Measurements from ENCODE around the gene SPOCK2. TPM values are rescaled to one million over a fixed set of nuclear protein-coding genes. Genes with fewer than 3 reads are reported as not detected.

SPOCK2 gene
- total RNA-seq, 2 experiments from 2014 or later, result 0.76 to 7.5 TPM

GRCh38 chr10:72014785-72015480, 73.4 kb downstream of the SPOCK2 start:
- Histone ChIP-seq H3K9me3 (ENCODE audit: low read length) (no peaks in the 10 kb centered on the region), H4K20me1 (ENCODE audit: insufficient read depth, low read length) (no peaks in the 10 kb centered on the region), H3K79me2 (ENCODE audit: insufficient read depth, low read depth, low read length) (no peaks in the 10 kb centered on the region), H2AFZ (ENCODE audit: low read length) (no peak overlapping the region), H3K9me2 (ENCODE audit: insufficient read depth, low read length) (no peaks in the 10 kb centered on the region), H3K27ac (ENCODE audit: low read depth, low read length, poor library complexity, severe bottlenecking) (no peak overlapping the region), H3K4me2 (ENCODE audit: low read length) (no peak overlapping the region), H3K4me1 (ENCODE audit: insufficient read depth, low read length, poor library complexity, severe bottlenecking) (no peaks in the 10 kb centered on the region), H3K4me3 (ENCODE audit: low read depth, low read length, poor library complexity, severe bottlenecking) (no peak overlapping the region), H3K36me3 (ENCODE audit: insufficient read depth, low read length) (no peaks in the 10 kb centered on the region)
- ChIA-PET POLR2A (no interaction called here), CTCF (ENCODE audit: unreplicated experiment) (no interaction called here)
- no peak for TF ChIP-seq EZH2phosphoT487 (IDR thresholded peaks at IDR 0.05; ENCODE audit: borderline replicate concordance, low read depth, low read length)
- no peak for TF ChIP-seq CTCF (conservative IDR thresholded peaks at IDR 0.05; ENCODE audit: low read length)
- BruUV-seq (replicated peaks), result no TSS peak
- intact Hi-C loops (cut with micrococcal nuclease; ENCODE audit: unreplicated experiment), result no loop called here
- DNase-seq (ENCODE audit: low spot score), result no peak

GRCh38 chr10:72014197-72014596, 74.2 kb downstream of the SPOCK2 start:
- no peak overlapping the region for H3K27ac ChIP-seq (ENCODE audit: low read depth, low read length, poor library complexity, severe bottlenecking)
- H3K4me1 ChIP-seq (ENCODE audit: insufficient read depth, low read length, poor library complexity, severe bottlenecking), result no peaks in the 10 kb centered on the region
- no peaks in the 10 kb centered on the region for H3K79me2 ChIP-seq (ENCODE audit: insufficient read depth, low read depth, low read length)
- no peak for DNase-seq (ENCODE audit: low spot score)
- intact Hi-C loops (cut with micrococcal nuclease; ENCODE audit: unreplicated experiment), result no loop called here
- TF ChIP-seq CTCF (conservative IDR thresholded peaks at IDR 0.05; ENCODE audit: low read length), result no peak
- no peak for TF ChIP-seq EZH2phosphoT487 (IDR thresholded peaks at IDR 0.05; ENCODE audit: borderline replicate concordance, low read depth, low read length)
- H2AFZ ChIP-seq (ENCODE audit: low read length), result no peak overlapping the region
- BruUV-seq (replicated peaks), result no TSS peak
- ChIA-PET CTCF (ENCODE audit: unreplicated experiment) (no interaction called here), POLR2A (no interaction called here)
- H3K4me2 ChIP-seq (ENCODE audit: low read length), result no peak overlapping the region
- H3K36me3 ChIP-seq (ENCODE audit: insufficient read depth, low read length), result no peaks in the 10 kb centered on the region
- no peaks in the 10 kb centered on the region for H3K9me2 ChIP-seq (ENCODE audit: insufficient read depth, low read length)
- no peaks in the 10 kb centered on the region for H3K9me3 ChIP-seq (ENCODE audit: low read length)
- no peaks in the 10 kb centered on the region for H4K20me1 ChIP-seq (ENCODE audit: insufficient read depth, low read length)
- H3K4me3 ChIP-seq (ENCODE audit: low read depth, low read length, poor library complexity, severe bottlenecking), result no peak overlapping the region

- H3K4me1 ChIP-seq (ENCODE audit: insufficient read depth, low read length, poor library complexity, severe bottlenecking), result no peaks in the 10 kb centered on the region
- no peaks in the 10 kb centered on the region for H3K79me2 ChIP-seq (ENCODE audit: insufficient read depth, low read depth, low read length)
- H3K36me3 ChIP-seq (ENCODE audit: insufficient read depth, low read length), result no peaks in the 10 kb centered on the region
- no peak overlapping the region for H2AFZ ChIP-seq (ENCODE audit: low read length)
- no peak for DNase-seq (ENCODE audit: low spot score)
- TF ChIP-seq CTCF (conservative IDR thresholded peaks at IDR 0.05; ENCODE audit: low read length) (no peak), EZH2phosphoT487 (IDR thresholded peaks at IDR 0.05; ENCODE audit: borderline replicate concordance, low read depth, low read length) (no peak)
- no peaks in the 10 kb centered on the region for H3K9me3 ChIP-seq (ENCODE audit: low read length)
- intact Hi-C loops (cut with micrococcal nuclease; ENCODE audit: unreplicated experiment), result no loop called here
- ChIA-PET POLR2A (no interaction called here), CTCF (ENCODE audit: unreplicated experiment) (no interaction called here)
- no peak overlapping the region for H3K4me2 ChIP-seq (ENCODE audit: low read length)
- no peak overlapping the region for H3K4me3 ChIP-seq (ENCODE audit: low read depth, low read length, poor library complexity, severe bottlenecking)
- no TSS peak for BruUV-seq (replicated peaks)
- no peak overlapping the region for H3K27ac ChIP-seq (ENCODE audit: low read depth, low read length, poor library complexity, severe bottlenecking)
- no peaks in the 10 kb centered on the region for H4K20me1 ChIP-seq (ENCODE audit: insufficient read depth, low read length)
- H3K9me2 ChIP-seq (ENCODE audit: insufficient read depth, low read length), result no peaks in the 10 kb centered on the region
These were observed 75.0 kb downstream of the SPOCK2 start for GRCh38 chr10:72013202-72013945.

Data from OCI-LY7 (cell line).